Activated CD4-positive, alpha-beta T cell treated with anti-CD3 and anti-CD28 coated beads for 36 hours (primary cell): ENCODE measurements around the gene PRRG2. TPM values are rescaled to one million over a fixed set of nuclear protein-coding genes. Genes with fewer than 3 reads are reported as not detected.

Source experiments
- ATAC-seq: fragments of 200-7000 bp; cut with Tn5 transposase; one replicate; pipeline ENCODE4 v1.10.0; 2021; ENCODE audit warnings: mild to moderate bottlenecking, moderate library complexity
- CTCF ChIA-PET: fragments of 350-600 bp; sonication (Branson Sonifier 250); formaldehyde crosslinking; loops from one replicate; lab custom pipeline; 2021; ENCODE audit warnings: antibody characterized with exemption; lab: Charles Lee
- POLR2A ChIA-PET: fragments of 350-600 bp; sonication (Branson Sonifier 250); formaldehyde crosslinking; loops from one replicate; lab custom pipeline; 2021; ENCODE audit warnings: antibody characterized with exemption, inconsistent platforms; lab: Charles Lee
- DNase-seq: peaks from one replicate; pipeline ENCODE4 v3.0.0-alpha.2; 2020
- H3K27ac Mint-ChIP-seq: one replicate; pipeline ENCODE4 v1.8.0; 2021; ENCODE audit warnings: mixed read lengths
- H3K27me3 Mint-ChIP-seq: one replicate; pipeline ENCODE4 v1.8.0; 2021; ENCODE audit warnings: mixed read lengths
- H3K36me3 Mint-ChIP-seq: one replicate; pipeline ENCODE4 v1.8.0; 2021; ENCODE audit warnings: low read depth, mixed read lengths
- H3K4me1 Mint-ChIP-seq: one replicate; pipeline ENCODE4 v1.8.0; 2021; ENCODE audit warnings: mixed read lengths
- H3K4me3 Mint-ChIP-seq: one replicate; pipeline ENCODE4 v1.8.0; 2021; ENCODE audit warnings: mild to moderate bottlenecking, moderate library complexity, mixed read lengths
- H3K9me3 Mint-ChIP-seq: one replicate; pipeline ENCODE4 v1.8.0; 2021; ENCODE audit warnings: low read depth, mixed read lengths
- intact Hi-C, 2 experiments: fragments of 100-400 bp; cut with DNase I in 1 of 2; cut with micrococcal nuclease in 1 of 2; formaldehyde crosslinking; loops; one replicate each; pipeline versions ENCODE4 v1.14.2 to v1.15.1; 2022 to 2024; cut with DNase I, micrococcal nuclease
- total RNA-seq, 2 experiments: library from RNA; stranded (reverse); gene quantifications; one replicate each; pipeline ENCODE4 v1.2.3, GENCODE V29; 2021

PRRG2 gene
- 1 to 10 TPM in 1 of 2 experiments, under 1 TPM in 1; 0.81 to 1.6 TPM for total RNA-seq

DNA sequence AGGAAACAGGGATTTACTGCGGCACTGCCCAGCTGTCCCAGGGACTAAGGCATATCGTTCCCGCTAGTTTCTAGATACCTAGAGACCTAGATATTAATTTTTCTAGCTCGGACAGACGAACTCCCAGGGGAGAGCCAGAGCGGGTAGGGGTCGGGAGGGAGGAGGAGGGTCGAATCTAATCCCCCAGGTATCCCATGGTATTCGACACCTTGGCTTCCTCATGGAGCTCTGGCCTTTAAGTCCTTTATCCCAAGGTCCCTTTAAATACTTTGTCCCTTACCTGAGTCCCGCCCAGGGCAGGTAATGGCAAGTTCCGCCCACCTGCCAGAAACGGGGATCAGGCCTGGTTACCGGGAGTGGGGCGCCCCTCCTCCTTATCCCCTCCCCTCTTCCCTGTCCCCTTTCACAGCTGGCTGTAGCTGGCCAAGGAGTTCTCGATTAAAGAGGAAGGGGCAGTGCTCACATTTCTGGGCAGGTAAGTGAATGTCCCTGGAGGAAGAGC is at the start of gene PRRG2:
TSS of gene PRRG2 (plus strand) at position 310 of the 502 bp plus-strand sequence. CDS start 1,904 bp downstream, outside the sequence.
- intact Hi-C loops = loop anchor here (2.0 to 10.0 kb wide), 2 partner anchors 60 to 946 kb away; partner anchors contain the start of genes DBP (in 1 of the 2) and RRAS (in 1 of the 2)
- Mint-ChIP-seq H3K4me3 (peak within 1 kb of the TSS; percentile 92), H3K9me3 (no peaks in the 10 kb centered on the region), H3K4me1 (peaks cover 34% of the 10 kb centered on the region), H3K27me3 (no peaks in the 10 kb centered on the region), H3K36me3 (peaks cover 10% of the 10 kb centered on the region), H3K27ac (peak within 1 kb of the TSS; percentile 89)
- no peak for DNase-seq
- CTCF ChIA-PET = interaction anchor here (0.6 to 2.8 kb wide), 9 partner anchors 9 to 217 kb away, joined by 3 to 36 read pairs (median 5); partner anchors contain the start of gene RRAS
- POLR2A ChIA-PET = interaction anchor here (1.0 to 1.8 kb wide), 3 partner anchors 9 to 83 kb away, joined by 3 to 6 read pairs (median 6); partner anchors contain the start of gene RRAS
- no peak for ATAC-seq

DNA sequence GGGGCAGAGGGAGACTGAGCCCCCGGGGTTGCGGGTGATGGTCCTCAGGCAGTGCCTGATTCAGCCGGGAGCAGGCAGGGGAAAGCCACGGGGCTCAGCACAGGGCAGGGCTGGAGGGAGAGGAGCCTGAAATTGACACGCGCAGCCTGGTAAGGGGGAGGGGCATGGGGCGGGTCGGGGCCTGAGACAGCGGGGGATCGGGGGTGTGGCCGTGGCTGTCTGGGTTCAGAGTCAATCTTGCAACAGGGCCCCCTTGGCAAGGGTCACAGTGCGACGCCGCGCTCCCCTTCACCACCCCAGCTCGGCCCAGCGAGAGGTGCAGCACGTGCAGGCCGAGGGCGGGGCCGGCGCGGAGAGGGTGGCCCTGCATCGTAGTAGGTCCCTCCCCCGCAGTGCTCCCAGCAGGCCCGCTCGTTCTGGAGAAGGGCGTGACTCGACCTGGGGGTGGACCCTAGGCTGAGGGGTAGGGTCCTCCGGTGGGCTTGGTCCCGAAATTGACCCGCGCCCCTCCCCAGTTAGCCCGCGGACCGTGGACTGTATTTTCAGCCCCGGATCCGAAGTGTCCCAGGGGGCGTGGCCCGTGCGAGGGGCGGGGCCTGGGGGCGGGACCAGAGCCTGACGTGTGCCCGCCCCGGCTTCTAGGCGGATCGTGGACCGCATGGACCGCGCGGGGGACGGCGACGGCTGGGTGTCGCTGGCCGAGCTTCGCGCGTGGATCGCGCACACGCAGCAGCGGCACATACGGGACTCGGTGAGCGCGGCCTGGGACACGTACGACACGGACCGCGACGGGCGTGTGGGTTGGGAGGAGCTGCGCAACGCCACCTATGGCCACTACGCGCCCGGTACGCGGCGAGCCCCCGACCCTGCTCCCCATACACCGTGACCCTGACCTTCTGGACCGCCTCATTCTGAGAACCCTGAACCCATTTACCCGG is 47.3 kb upstream of the PRRG2 start:
- DNase-seq (peak; percentile 90), ATAC-seq (peak; percentile 87)
- ChIA-PET POLR2A (interaction anchor here (1.5 kb wide), 1 partner anchor 37 kb away, joined by 6 read pairs; the partner anchor contains the start of gene RPS11), CTCF (interaction anchor here (0.5 to 3.6 kb wide), 18 partner anchors 13 to 385 kb away, joined by 3 to 25 read pairs (median 4); partner anchors contain the start of gene MED25)
- Mint-ChIP-seq H3K36me3 (peaks cover 3% of the 10 kb centered on the region), H3K27ac (peak overlapping the region; percentile 71), H3K4me1 (peaks cover 22% of the 10 kb centered on the region), H3K9me3 (no peaks in the 10 kb centered on the region), H3K4me3 (peak overlapping the region; percentile 78), H3K27me3 (peaks cover 3% of the 10 kb centered on the region)
- intact Hi-C loops = loop anchor here in 1 of 2 experiments (1.0 kb wide), 1 partner anchor 20 kb away; no protein-coding TSS in a partner anchor

DNA sequence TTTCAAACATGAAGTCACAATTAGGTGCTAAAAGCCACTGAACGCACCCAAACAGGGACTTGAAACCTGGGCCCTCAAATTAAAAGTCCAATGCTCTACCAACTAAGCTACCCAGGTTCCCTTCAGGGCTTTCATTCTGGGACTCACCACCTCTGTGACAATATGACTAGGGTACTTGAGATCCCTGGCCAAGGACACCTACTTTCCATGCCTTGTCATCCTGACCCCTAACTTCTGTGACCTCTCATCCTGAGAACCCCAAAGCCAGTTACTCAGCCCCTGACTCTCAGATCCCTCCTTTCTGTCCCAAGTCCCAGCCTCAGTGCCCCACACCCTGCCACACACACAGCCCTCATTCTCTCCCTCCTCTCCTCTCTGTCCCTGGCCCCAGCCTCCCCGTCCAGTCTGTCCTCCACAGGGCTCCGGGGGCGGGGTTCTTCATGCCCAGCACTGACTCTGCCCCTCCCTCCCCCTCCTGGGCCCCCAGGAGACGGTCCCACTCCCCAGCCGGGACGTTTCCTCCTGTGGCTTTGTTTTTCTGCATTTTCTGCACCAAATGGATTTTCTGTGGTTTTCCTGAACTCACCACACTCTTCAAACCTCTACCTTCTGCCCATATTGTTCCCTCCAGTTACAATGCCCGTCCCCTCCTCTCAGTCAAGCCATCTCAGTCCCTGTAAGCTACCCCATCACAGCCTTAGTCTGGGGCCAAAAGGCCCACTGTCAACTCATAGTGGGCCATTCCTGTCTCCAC is 46.3 kb upstream of the PRRG2 start:
- ChIA-PET CTCF (interaction anchor here (0.5 to 3.6 kb wide), 21 partner anchors 12 to 386 kb away, joined by 3 to 25 read pairs (median 4); partner anchors contain the start of genes FLT3LG and MED25), POLR2A (interaction anchor here (0.6 to 1.5 kb wide), 3 partner anchors 30 to 203 kb away, joined by 3 to 6 read pairs (median 3); partner anchors contain the start of gene RPS11)
- intact Hi-C loops = loop anchor here in 1 of 2 experiments (1.0 kb wide), 1 partner anchor 19 kb away; no protein-coding TSS in a partner anchor
- Mint-ChIP-seq H3K4me1 (peaks cover 22% of the 10 kb centered on the region), H3K4me3 (peak overlapping the region; percentile 78), H3K36me3 (peaks cover 3% of the 10 kb centered on the region), H3K27ac (peak overlapping the region; percentile 71), H3K27me3 (peaks cover 3% of the 10 kb centered on the region), H3K9me3 (no peaks in the 10 kb centered on the region)
- DNase-seq = peak; percentile 32
- peak; percentile 27 for ATAC-seq

DNA sequence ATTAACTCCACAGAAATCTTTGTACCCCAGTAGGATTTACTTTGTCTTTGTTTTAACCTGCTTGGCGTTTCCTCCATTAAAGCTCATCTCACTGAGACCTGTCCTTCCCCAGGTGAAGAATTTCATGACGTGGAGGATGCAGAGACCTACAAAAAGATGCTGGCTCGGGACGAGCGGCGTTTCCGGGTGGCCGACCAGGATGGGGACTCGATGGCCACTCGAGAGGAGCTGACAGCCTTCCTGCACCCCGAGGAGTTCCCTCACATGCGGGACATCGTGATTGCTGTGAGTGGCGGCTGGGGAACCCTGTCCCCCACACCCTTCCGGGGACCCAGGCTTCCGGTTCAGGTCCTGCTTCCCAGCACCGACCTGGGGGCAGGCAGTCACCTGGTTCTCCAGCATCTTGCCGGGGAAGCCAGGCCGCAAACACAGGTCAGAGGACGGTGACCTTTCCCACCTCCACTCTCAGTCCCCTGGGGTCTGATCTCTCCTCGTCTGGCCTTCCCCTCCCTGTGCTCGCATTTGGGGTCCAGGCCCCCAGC is 44.1 kb upstream of the PRRG2 start:
- intact Hi-C loops = no loop called here
- CTCF ChIA-PET = interaction anchor here (0.6 to 3.6 kb wide), 5 partner anchors 9 to 148 kb away, joined by 3 to 25 read pairs (median 5); partner anchors contain the start of gene RCN3

DNA sequence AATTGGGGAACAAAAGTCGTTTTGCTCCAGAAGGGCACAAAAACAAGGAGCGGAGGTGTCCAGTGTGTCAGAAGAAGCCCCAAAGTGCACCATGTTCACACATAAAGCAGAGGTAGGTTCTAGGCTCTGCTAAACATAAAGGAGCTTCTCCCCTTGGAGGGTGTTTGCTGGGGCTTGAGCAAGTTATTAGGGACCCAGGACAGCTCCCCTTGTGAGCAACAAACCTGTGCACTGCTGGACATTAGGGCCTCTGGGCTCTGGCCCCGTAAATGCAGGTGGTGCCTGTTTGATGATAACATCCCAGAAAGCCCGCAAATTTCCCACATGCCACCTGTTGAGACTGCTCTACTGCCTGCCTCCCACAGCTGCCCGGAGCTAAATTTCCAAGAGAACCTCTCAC is 42.5 kb upstream of the PRRG2 start:
- Mint-ChIP-seq H3K27me3 (peaks cover 3% of the 10 kb centered on the region), H3K9me3 (no peaks in the 10 kb centered on the region), H3K4me1 (peaks cover 14% of the 10 kb centered on the region), H3K4me3 (no peak overlapping the region), H3K27ac (no peak overlapping the region), H3K36me3 (peaks cover 5% of the 10 kb centered on the region)
- no peak for DNase-seq
- ChIA-PET POLR2A (no interaction called here), CTCF (no interaction called here)
- no peak for ATAC-seq
- intact Hi-C loops = no loop called here

More for the DNA sequence above, 44.1 kb upstream of the PRRG2 start:
- Mint-ChIP-seq H3K4me3 (no peak overlapping the region), H3K9me3 (no peaks in the 10 kb centered on the region), H3K27me3 (peaks cover 3% of the 10 kb centered on the region), H3K4me1 (peaks cover 22% of the 10 kb centered on the region), H3K36me3 (peaks cover 5% of the 10 kb centered on the region), H3K27ac (no peak overlapping the region)
- no peak for ATAC-seq
- DNase-seq = no peak
- POLR2A ChIA-PET = no interaction called here

DNA sequence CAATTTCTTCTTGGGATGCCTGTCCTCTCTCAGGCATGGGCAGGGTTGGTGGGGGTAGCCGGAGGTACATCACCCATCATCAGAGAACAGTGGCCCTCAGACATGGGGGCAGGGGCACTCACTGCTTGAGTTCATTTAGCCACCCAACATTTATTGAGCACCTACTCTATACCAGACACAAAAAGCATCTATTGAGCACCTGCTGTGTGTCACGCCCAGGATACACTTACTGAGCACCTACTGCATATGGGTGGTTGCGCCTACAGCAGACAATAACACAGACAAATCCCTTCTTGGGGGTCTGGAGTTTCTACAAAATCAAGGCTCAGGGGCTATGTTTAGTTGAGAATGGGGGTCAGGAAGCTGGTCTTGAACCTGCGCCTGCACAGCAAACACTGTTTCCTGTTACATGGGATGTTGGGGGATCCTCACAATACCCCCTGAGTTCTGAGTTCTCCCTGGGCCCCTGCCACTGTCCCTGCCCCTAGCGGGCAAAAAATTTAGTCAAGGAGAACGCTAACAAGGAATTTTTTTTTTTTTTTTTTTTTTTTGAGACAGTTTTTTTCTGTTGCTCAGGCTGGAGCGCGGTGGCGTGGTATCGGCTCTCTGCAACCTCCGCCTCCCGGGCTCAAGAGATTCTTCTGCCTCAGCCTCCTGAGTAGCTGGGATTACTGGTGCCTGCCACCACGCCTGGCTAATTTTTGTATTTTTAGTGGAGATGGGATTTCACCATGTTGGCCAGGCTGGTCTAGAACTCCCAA is 41.7 kb upstream of the PRRG2 start:
- Mint-ChIP-seq H3K4me3 (no peak overlapping the region), H3K36me3 (peaks cover 5% of the 10 kb centered on the region), H3K9me3 (no peaks in the 10 kb centered on the region), H3K27me3 (peaks cover 3% of the 10 kb centered on the region), H3K4me1 (peaks cover 17% of the 10 kb centered on the region), H3K27ac (no peak overlapping the region)
- ATAC-seq (no peak), DNase-seq (no peak)
- ChIA-PET POLR2A (interaction anchor here (0.7 kb wide), 1 partner anchor 21 kb away, joined by 3 read pairs; no protein-coding TSS in a partner anchor), CTCF (interaction anchor here (0.7 kb wide), 1 partner anchor 96 kb away, joined by 3 read pairs; no protein-coding TSS in a partner anchor)
- intact Hi-C loops = no loop called here

DNA sequence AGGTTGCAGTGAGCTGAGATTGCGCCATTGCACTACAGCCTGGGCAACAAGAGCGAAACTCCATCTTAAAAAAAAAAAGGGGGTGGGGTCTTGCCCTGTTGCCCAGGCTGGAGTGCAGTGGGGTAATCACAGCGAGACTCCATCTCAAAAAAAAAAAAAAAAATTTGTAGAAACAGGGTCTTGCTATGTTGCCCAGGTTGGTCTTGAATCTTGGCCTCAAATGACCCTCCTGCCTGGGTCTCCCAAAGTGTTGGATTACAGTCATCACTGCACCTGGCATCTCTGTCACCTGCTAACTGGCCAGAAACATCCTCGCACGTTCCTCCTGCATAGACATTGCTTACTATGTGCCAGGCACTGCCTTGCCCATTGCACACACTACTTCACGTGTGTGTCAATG is 39.2 kb upstream of the PRRG2 start:
- no peak for ATAC-seq

DNA sequence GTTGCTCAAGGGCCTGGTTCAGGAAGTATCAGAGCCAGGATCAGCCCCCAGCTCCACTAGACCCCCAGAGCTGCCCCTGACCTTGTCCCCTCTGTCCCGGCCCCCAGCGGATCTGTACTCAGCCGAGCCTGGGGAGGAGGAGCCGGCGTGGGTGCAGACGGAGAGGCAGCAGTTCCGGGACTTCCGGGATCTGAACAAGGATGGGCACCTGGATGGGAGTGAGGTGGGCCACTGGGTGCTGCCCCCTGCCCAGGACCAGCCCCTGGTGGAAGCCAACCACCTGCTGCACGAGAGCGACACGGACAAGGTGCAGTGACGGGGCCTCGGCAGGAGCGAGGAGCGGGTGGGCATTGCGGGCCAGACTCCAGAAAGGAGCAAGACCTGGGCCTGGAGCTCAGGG is 38.7 kb upstream of the PRRG2 start:
- Mint-ChIP-seq H3K27ac (no peak overlapping the region), H3K4me3 (no peak overlapping the region), H3K36me3 (peaks cover 3% of the 10 kb centered on the region), H3K4me1 (peaks cover 16% of the 10 kb centered on the region), H3K9me3 (no peaks in the 10 kb centered on the region), H3K27me3 (no peaks in the 10 kb centered on the region)
- DNase-seq (no peak), ATAC-seq (no peak)
- CTCF ChIA-PET = interaction anchor here (1.3 kb wide), 1 partner anchor 15 kb away, joined by 4 read pairs; the partner anchor contains the start of gene RCN3
- POLR2A ChIA-PET = no interaction called here
- intact Hi-C loops = no loop called here

More for the DNA sequence above, 39.2 kb upstream of the PRRG2 start:
- no peak for DNase-seq
- Mint-ChIP-seq H3K36me3 (peaks cover 3% of the 10 kb centered on the region), H3K27me3 (no peaks in the 10 kb centered on the region), H3K9me3 (no peaks in the 10 kb centered on the region), H3K4me3 (no peak overlapping the region), H3K27ac (no peak overlapping the region), H3K4me1 (peaks cover 11% of the 10 kb centered on the region)
- intact Hi-C loops = no loop called here
- POLR2A ChIA-PET = interaction anchor here (0.6 kb wide), 1 partner anchor 11 kb away, joined by 3 read pairs; no protein-coding TSS in a partner anchor
- CTCF ChIA-PET = interaction anchor here (1.3 kb wide), 1 partner anchor 14 kb away, joined by 4 read pairs; the partner anchor contains the start of gene RCN3

DNA sequence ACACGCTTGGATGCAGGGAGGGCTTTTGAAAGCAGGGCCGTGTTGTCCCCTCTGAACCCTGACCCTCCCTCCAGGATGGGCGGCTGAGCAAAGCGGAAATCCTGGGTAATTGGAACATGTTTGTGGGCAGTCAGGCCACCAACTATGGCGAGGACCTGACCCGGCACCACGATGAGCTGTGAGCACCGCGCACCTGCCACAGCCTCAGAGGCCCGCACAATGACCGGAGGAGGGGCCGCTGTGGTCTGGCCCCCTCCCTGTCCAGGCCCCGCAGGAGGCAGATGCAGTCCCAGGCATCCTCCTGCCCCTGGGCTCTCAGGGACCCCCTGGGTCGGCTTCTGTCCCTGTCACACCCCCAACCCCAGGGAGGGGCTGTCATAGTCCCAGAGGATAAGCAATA is 38.1 kb upstream of the PRRG2 start:
- H3K9me3 Mint-ChIP-seq = no peaks in the 10 kb centered on the region
- no peaks in the 10 kb centered on the region for H3K27me3 Mint-ChIP-seq
- H3K36me3 Mint-ChIP-seq = peaks cover 3% of the 10 kb centered on the region
- intact Hi-C loops = no loop called here
- ATAC-seq (no peak), DNase-seq (no peak)
- CTCF ChIA-PET = interaction anchor here (1.3 kb wide), 1 partner anchor 10 kb away, joined by 4 read pairs; no protein-coding TSS in a partner anchor
- H3K4me1 Mint-ChIP-seq = peaks cover 16% of the 10 kb centered on the region
- no peak overlapping the region for H3K27ac Mint-ChIP-seq
- H3K4me3 Mint-ChIP-seq = no peak overlapping the region
- POLR2A ChIA-PET = no interaction called here
